ENCODE results near the gene TFDP1. TPM values are rescaled to one million over a fixed set of nuclear protein-coding genes. Genes with fewer than 3 reads are reported as not detected.

Gene TFDP1
- polyA plus RNA-seq, 1 of the 3 experiments (the other 2 are of a cell fraction), result 76.7 TPM

- DNase-seq, result no peak
- Histone ChIP-seq H3K9ac (no peak overlapping the region), H3K36me3 (replicated peaks in 1 of 2; ENCODE audit: control insufficient read depth in 1 of 2, insufficient read depth in 2 of 2, low read length in 1 of 2) (peaks cover 19 to 39% of the 10 kb centered on the region in 2 experiments), H3K27ac (ENCODE audit: low read depth in 2 of 2, low read length in 1 of 2) (no peak overlapping the region), H2AFZ (ENCODE audit: low read depth) (no peak overlapping the region), H3K4me2 (no peak overlapping the region), H3K27me3 (ENCODE audit: insufficient read depth) (no peaks in the 10 kb centered on the region), H3K4me3 (ENCODE audit: low read depth in 2 of 2, low read length in 1 of 2) (no peak overlapping the region), H3K9me3 (no peaks in the 10 kb centered on the region), H3K79me2 (ENCODE audit: insufficient read depth) (no peaks in the 10 kb centered on the region; the same call in 1 of the 2 replicates), H3K9me2 (no peaks in the 10 kb centered on the region), H4K20me1 (ENCODE audit: insufficient read depth) (0 out of 2 replicates have a peak, but pooled peaks cover 10% of the 10 kb centered on the region), H3K4me1 (ENCODE audit: control insufficient read depth in 1 of 2, insufficient read depth in 2 of 2, low read depth in 1 of 2, low read length in 1 of 2) (peaks cover 0 to 21% of the 10 kb centered on the region in 2 experiments; a peak in 2 of 4 replicates), H3F3A (replicated peaks; ENCODE audit: insufficient read depth) (no peaks in the 10 kb centered on the region)
- WGBS (ENCODE audit: low lambda C conversion rate), result 96% methylated on average over 16 of the region's 16 CpGs
- TF ChIP-seq RCOR1 (IDR thresholded peaks at IDR 0.05; ENCODE audit: low read length) (no peak), NFIC (IDR thresholded peaks at IDR 0.05; ENCODE audit: borderline replicate concordance) (no peak), TAF1 (IDR thresholded peaks at IDR 0.05; ENCODE audit: borderline replicate concordance, low read depth, low read length) (no peak), MXI1 (IDR thresholded peaks at IDR 0.05; ENCODE audit: low read depth, low read length) (no peak), FOXJ3 (CRISPR knock-in tag; IDR thresholded peaks at IDR 0.05) (no peak), GATA2 (CRISPR knock-in tag; IDR thresholded peaks at IDR 0.05) (no peak), REST (IDR thresholded peaks at IDR 0.05; ENCODE audit: low read depth, low read length) (no peak), CHD2 (IDR thresholded peaks at IDR 0.05; ENCODE audit: low read length, partially characterized antibody) (no peak), USF1 (IDR thresholded peaks at IDR 0.05; ENCODE audit: borderline replicate concordance, low read depth) (no peak), NRF1 (IDR thresholded peaks at IDR 0.05; ENCODE audit: low read depth, low read length) (no peak), RAD21 (IDR thresholded peaks at IDR 0.05; ENCODE audit: low read length) (no peak)
- ChIA-PET CTCF (interaction anchor here (0.6 to 4.4 kb wide), 3 partner anchors 9 to 51 kb away, joined by 3 to 34 read pairs (median 8); no protein-coding TSS in a partner anchor), POLR2A (no interaction called here)
These were observed 31.6 kb upstream of the TFDP1 start for GRCh38 chr13:113552786-113553434.

Measured in SK-N-SH (cell line).